Activated CD8-positive, alpha-beta memory T cell treated with anti-CD3 and anti-CD28 coated beads, Interleukin-2, amount 50 U/mL, for 4 hours (primary cell): ENCODE data around the gene POU2F3.

Experiments used
- DNase-seq: peaks from one replicate; pipeline ENCODE4 v3.0.0-alpha.2; 2020

The POU2F3 gene

GRCh38 chr11:120324932-120325810, 85.2 kb downstream of the POU2F3 start, which contains the start of gene TLCD5:
TSS of gene TLCD5 (plus strand) at chr11:120325299. CDS start at chr11:120327442, 2,143 bp downstream.
- DNase-seq, result peak; percentile 26

GRCh38 chr11:120326228-120326627, 86.3 kb downstream of the POU2F3 start:
- DNase-seq, result no peak

GRCh38 chr11:120326845-120327281, 86.9 kb downstream of the POU2F3 start:
- DNase-seq, result no peak

GRCh38 chr11:120327311-120327710, 87.4 kb downstream of the POU2F3 start:
- no peak for DNase-seq

GRCh38 chr11:120329556-120329955, 89.6 kb downstream of the POU2F3 start:
- no peak for DNase-seq

- no peak for DNase-seq
These were observed 90.1 kb downstream of the POU2F3 start for GRCh38 chr11:120330045-120330444.

GRCh38 chr11:120331301-120331996, 91.5 kb downstream of the POU2F3 start:
- DNase-seq, result no peak

GRCh38 chr11:120332822-120333716, 93.1 kb downstream of the POU2F3 start:
- DNase-seq, result no peak

GRCh38 chr11:120333801-120334200, 93.9 kb downstream of the POU2F3 start:
- DNase-seq, result no peak

GRCh38 chr11:120334332-120334731, 94.4 kb downstream of the POU2F3 start:
- no peak for DNase-seq

- DNase-seq, result peak; percentile 51
These were observed 95.0 kb downstream of the POU2F3 start for GRCh38 chr11:120334894-120335462.

- no peak for DNase-seq
These were observed 95.6 kb downstream of the POU2F3 start for GRCh38 chr11:120335556-120335907.

GRCh38 chr11:120335908-120336640, 96.1 kb downstream of the POU2F3 start, which contains the start of gene ARHGEF12:
TSS of gene ARHGEF12 (plus strand) at chr11:120336413. CDS start at chr11:120337244, 831 bp downstream.
- peak; percentile 76 for DNase-seq

GRCh38 chr11:120336641-120337354, 96.9 kb downstream of the POU2F3 start:
- peak; percentile 42 for DNase-seq

- DNase-seq, result no peak
These were observed 97.6 kb downstream of the POU2F3 start for GRCh38 chr11:120337355-120338106.

GRCh38 chr11:120338107-120338933, 98.4 kb downstream of the POU2F3 start:
- no peak for DNase-seq

- no peak for DNase-seq
These were observed 99.5 kb downstream of the POU2F3 start for GRCh38 chr11:120339394-120339890.

GRCh38 chr11:120340529-120340928, 100.6 kb downstream of the POU2F3 start:
- no peak for DNase-seq

- no peak for DNase-seq
These were observed 102.3 kb downstream of the POU2F3 start for GRCh38 chr11:120342226-120342625.
